ENCODE data around the gene MAB21L4. TPM values are rescaled to one million over a fixed set of nuclear protein-coding genes. Genes with fewer than 3 reads are reported as not detected.

MAB21L4 gene
- total and polyA plus RNA-seq, 2 donors (not counting 3 experiments of a cell fraction or from before 2014, with no cell fraction given): not detected

- Histone ChIP-seq H3K4me1 (ENCODE audit: control insufficient read depth, extremely low read depth, insufficient read depth, low read length) (no peaks in the 10 kb centered on the region), H3K27me3 (ENCODE audit: control insufficient read depth in 2 of 2, insufficient read depth in 2 of 2, low read length in 2 of 2) (no peaks in the 10 kb centered on the region), H3K9ac (replicated peaks; ENCODE audit: extremely low read depth, insufficient read depth, low read length) (no peak overlapping the region), H3K36me3 (ENCODE audit: control insufficient read depth in 2 of 2, extremely low read depth in 1 of 2, insufficient read depth in 2 of 2, low read length in 2 of 2) (no peaks in the 10 kb centered on the region), H2AFZ (ENCODE audit: low read depth, low read length) (no peak overlapping the region), H3K9me1 (replicated peaks; ENCODE audit: control insufficient read depth, extremely low read depth, insufficient read depth, low read length) (no peaks in the 10 kb centered on the region), H3K4me2 (ENCODE audit: insufficient read depth, low read length) (no peak overlapping the region), H3K4me3 (replicated peaks in 1 of 3; ENCODE audit: insufficient read depth in 1 of 3, low read depth in 1 of 3, low read length in 3 of 3) (no peak overlapping the region), H3K79me2 (ENCODE audit: control insufficient read depth, insufficient read depth, low read length) (no peaks in the 10 kb centered on the region), H3K27ac (ENCODE audit: insufficient read depth, low read depth, low read length) (no peak overlapping the region), H4K20me1 (replicated peaks; ENCODE audit: control insufficient read depth, extremely low read depth, insufficient read depth, low read length) (no peaks in the 10 kb centered on the region), H3K9me3 (replicated peaks; ENCODE audit: control insufficient read depth, insufficient read depth, low read length) (no peaks in the 10 kb centered on the region)
- no TSS peak for BruUV-seq (replicated peaks)
- CTCF ChIA-PET: interaction anchor here (1.0 to 1.3 kb wide), 3 partner anchors 10 to 15 kb away, joined by 3 to 6 read pairs (median 3); no protein-coding TSS in a partner anchor
- TF ChIP-seq MAX (IDR thresholded peaks at IDR 0.05; ENCODE audit: insufficient read depth, insufficient read length) (no peak), FOS (IDR thresholded peaks at IDR 0.05; ENCODE audit: borderline replicate concordance, insufficient read depth, low read length) (no peak), MYC (IDR thresholded peaks at IDR 0.05; ENCODE audit: low read depth, low read length) (no peak), POLR2AphosphoS5 (IDR thresholded peaks at IDR 0.05; ENCODE audit: insufficient read depth, low read depth, low read length) (no peak), CTCF (IDR thresholded peaks at IDR 0.05; ENCODE audit: extremely low read depth in 1 of 2, insufficient read depth in 1 of 2, low read depth in 1 of 2, low read length in 2 of 2) (no peak), GATA2 (IDR thresholded peaks at IDR 0.05; ENCODE audit: insufficient read depth, insufficient read length, low read depth, low read length) (no peak), EZH2 (IDR thresholded peaks at IDR 0.05; ENCODE audit: borderline replicate concordance, low read depth, low read length, severe bottlenecking) (no peak), POLR2A (IDR thresholded peaks at IDR 0.05; ENCODE audit: low read depth, low read length) (no peak), JUN (IDR thresholded peaks at IDR 0.05; ENCODE audit: borderline replicate concordance, insufficient read depth, insufficient read length, low read depth) (no peak)
- DNase-seq (ENCODE audit: low read depth, low spot score): no peak
- dilution Hi-C loops (cut with MboI; ENCODE audit: extremely low pct_ligation_motif_present, low sequenced_read_pairs): no loop called here
- FAIRE-seq: no peak
- POLR2A ChIA-PET: interaction anchor here (0.6 kb wide), 1 partner anchor 887 kb away, joined by 4 read pairs; no protein-coding TSS in a partner anchor
- intact Hi-C loops (cut with micrococcal nuclease): no loop called here
These were observed 3.6 kb downstream of the MAB21L4 start for GRCh38 chr2:240892356-240892755.

All from endothelial cell of umbilical vein (primary cell).